ENCODE results near the gene ADORA1.

Gene ADORA1

DNA sequence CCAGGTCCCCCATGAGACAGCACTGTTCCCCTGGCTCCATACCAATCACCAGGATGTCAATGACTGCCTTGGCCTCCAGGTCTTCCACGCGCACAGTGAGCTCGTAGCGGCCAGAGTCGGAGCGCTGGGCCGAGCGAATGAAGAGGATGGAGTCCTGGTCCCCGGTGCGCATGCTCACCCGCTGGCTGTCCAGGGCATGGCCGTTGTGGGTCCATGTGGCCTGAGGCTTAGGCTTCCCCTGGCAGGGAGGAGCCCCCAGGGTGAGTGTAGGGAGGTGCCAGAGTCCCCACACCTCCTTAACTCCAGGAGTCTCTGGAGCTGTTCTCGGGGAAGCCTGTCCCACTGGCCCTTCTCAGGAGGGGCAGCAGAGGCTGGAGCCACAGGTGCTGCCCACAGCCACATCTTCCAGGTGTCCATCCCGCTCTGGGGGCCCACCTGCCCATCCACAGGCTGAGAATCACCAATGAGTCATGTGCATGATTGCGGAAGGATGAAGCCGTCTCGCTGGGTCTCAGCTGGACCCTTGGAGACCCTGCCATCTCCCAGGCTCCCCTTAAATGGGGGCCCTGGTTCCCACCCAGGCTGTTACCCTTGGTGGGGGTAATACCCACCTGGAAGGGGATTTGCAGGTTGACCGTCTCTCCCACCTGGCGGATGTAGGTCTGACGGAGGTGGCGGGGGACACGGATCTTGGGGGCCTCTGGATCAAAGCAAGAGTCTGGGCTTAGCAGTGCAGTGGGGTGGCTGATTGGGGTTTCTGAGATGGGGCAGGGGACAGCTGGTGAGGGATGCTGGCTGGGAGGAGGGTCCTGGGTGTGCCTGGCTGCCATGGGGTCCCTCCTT is 44.0 kb downstream of the ADORA1 start:
- H3K4me3 ChIP-seq (ENCODE audit: low read depth, low read length): no peak overlapping the region

DNA sequence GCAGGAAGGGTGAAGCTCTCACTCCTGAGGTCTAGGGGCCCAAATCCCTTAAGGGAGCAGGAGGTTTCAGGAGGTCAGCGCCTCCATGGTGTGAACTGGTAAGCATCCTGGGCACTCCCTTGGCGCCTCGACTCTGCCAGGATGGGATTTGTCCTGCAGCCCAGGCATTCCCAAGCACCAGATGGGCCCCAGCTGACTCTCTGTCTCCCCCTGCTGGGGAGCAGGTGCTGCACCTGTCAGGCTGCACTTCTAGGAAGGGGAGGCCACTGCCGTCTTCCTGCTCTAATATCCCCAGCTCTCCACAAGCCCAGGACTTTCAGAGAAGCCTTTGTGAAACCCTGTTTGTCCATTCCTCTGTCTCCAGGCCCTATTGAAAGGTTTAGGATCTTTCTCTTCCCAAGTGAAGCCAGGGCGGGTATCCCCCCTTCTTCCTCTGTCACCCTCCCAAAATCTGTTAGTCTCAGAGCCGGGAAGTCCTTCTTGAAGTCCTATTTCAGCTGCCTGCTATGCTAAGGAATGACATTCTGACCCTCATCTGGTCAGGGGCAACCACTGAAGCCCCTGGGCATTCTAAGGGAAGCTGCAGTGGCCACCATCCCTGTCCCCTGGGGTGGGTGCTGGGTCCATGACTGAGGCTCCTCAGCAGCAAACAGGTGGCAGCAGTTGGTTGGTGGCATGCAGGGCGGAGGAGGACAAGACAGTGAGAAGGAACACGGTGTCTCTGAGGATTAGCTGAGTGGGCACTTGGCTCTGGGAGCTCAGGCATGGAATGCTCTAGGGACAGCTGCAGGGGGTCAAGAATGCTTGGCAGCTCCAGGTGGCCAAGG is 44.9 kb downstream of the ADORA1 start:
- no peak overlapping the region for H3K4me3 ChIP-seq (ENCODE audit: low read depth, low read length)

DNA sequence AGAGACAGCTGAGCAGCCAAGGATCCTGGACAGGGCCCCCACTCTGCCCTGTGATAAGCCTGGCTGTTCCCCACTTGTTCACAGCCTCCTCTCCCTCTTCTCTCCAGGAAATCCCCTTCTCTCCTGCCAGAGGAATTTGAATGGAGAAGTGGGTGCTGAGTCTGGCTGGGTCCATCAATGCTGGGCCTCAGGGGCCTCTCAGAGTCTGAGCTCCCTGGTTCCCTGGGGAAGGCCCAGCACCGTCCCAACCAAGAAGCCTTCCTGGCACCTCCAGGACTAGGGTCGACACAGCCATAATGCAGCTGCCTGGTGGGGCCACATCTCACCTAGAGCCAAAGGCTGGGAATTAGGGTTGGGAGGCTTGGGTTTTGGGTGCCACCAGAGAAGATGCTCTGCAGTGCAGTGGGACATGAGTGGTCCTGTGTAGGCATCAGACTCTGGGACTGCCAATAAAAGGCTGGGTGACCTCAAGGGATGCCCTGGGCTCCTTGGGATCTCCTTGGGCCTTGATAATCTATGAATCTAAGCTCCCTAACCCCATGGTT is 45.6 kb downstream of the ADORA1 start:
- no peak overlapping the region for H3K4me3 ChIP-seq (ENCODE audit: low read depth, low read length)

DNA sequence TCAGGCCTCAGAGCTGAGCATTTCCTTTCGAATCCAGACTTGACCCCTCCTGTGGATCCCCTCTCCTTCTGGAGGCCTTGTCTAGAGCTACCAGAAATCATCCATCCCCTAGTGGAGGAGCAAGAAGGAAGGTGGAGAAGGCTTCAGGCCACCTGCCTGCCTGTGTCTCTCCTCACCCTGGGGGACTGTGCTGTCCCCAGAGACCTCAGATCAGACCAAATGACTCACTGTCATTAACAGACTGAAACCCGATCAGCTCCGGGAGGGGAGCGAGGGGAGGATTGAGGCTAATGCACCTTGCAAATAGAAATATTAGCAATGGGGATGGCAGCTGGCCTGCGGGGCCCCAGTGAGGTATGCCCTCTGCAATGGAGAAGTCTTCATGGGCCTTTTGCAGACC is 46.0 kb downstream of the ADORA1 start:
- H3K4me3 ChIP-seq (ENCODE audit: low read depth, low read length): no peak overlapping the region

DNA sequence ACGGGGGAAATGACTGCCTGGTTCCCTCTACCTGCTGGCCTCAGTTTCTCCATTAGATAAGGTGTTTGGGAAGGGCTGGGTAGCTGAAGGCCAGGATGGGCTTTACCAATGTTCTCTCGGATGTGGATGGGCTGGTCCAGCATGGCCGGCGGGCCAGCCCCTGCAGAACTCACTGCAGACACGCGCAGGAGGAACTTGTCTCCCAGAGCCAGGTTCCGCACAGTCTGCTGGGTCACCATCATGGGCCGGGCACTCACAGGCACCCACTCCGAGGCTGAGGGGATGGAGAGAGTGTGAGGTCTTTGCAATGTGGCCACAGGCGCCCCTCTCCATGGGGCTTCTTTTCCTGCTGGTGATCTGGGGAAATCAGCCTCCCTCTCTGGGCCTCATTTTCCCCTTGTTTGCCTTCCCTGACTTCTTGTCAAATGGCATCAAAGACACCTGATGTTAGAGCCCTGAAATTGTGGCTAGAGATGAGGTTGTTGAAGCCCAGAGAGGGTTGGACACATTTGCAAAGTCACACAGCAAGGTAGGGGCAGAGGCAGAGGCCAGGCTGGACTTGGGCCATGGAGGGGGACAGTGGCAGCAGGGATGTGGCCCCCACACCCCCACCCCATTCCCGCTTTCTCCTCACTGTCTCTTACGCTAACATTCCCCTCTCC is 46.9 kb downstream of the ADORA1 start:
- H3K4me3 ChIP-seq (ENCODE audit: low read depth, low read length): no peak overlapping the region

DNA sequence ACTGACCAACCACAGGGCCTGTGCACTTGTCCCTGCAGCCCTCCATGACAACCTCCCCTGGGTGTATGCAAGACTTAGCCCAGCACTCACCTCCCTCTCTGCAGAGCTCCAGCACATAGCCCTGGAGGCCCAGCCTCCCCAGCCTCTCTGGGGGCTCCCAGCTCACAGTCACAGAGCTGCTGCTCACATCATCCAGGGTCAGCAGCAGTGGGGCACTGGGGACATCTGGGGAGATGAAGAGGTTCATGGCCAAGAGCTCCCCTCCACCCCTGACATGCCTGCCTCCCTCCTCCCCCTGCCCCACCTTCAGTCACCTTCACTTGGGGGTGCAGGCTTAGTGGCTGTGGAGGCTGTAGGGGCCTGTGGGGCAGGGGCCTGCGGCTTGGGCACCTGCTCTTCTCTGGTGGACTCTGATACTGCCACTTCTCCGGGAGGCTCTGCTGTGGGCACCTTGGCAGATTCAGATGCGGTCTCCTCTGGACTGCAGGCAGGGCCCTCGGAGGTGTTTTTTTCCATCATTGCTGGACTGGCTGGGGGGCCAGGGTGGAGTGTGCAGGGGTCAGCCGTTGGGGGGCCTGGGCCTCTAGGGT is 47.8 kb downstream of the ADORA1 start, which contains the start of gene MYBPH:
TSS of gene MYBPH (minus strand) at position 590 of the 590 bp plus-strand sequence. CDS start at position 519, 71 bp downstream.
- no peak within 1 kb of the TSS for H3K4me3 ChIP-seq (ENCODE audit: low read depth, low read length)

DNA sequence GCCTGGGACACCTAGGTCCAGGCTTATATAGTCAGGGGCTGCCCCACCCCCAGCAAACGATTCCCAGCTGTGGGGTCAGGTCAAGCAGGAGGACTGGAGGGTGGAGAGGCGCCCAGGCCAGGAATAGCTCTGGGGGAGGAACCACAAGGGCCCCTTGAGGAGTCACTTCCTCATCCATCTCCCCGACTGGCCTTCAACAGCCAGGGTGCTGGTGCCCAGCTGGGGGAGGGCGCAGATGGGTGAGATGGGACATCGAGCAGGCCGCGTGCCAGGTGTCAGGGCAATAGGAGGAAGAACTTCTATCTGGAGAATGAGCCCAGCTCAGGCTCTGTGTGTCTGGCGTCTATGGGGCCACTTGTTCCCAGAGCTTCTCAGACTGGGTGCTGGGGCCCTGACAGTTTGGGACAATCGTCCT is 48.3 kb downstream of the ADORA1 start:
- no peak overlapping the region for H3K4me3 ChIP-seq (ENCODE audit: low read depth, low read length)

DNA sequence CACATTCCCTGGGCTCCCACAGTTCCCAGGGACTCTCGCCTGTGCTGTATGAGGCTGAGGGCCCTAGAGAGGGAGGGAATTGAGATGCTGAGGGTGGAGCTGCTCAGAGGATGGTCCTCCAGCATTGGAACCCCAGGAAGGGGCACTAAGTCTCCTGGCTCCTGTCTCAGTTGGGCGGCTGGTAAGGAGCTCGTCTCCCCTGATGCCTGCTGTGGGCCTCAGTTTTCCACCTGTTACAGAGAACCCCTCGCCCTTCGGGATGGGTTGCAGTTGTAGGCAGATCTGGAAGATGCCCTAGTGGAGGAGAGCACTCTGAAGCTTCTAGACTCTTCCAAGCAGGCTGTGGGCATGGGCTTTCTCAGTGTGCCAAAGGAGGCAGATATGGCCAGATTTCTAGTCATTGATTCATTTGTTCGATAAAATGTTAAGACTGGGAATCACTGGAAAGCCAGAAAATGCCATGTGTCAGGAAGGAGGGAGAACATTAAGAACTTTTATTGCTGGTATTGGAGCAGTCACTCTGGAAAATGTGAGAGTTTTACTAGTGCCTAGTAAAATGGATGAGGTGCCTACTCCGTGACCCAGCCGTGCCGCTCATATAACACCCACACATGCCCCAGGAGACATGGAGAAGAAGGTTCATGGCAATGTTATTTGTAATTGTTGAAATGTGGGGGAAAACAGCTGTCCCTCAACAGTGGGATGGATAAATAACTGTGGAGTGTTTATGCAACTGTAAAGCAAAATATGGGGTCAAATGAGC is 48.9 kb downstream of the ADORA1 start:
- H3K4me3 ChIP-seq (ENCODE audit: low read depth, low read length): no peak overlapping the region

DNA sequence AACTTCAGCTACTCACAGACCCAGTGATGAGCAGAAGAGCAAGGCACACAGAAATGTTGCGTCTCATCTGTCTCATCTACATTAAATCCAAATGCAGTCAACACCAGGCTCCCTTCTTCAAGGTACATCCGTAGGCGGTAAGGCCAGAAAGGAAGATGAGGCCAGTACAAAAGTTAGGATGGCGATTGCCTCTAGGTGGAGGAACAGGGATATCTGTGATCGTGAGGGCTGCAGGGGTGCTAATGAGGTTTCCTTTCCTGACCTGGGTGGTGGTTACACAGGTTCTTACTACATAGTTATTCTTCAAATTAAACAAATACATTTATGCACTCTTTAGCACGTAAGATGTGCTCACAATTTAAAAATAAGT is 49.5 kb downstream of the ADORA1 start:
- no peak overlapping the region for H3K4me3 ChIP-seq (ENCODE audit: low read depth, low read length)

DNA sequence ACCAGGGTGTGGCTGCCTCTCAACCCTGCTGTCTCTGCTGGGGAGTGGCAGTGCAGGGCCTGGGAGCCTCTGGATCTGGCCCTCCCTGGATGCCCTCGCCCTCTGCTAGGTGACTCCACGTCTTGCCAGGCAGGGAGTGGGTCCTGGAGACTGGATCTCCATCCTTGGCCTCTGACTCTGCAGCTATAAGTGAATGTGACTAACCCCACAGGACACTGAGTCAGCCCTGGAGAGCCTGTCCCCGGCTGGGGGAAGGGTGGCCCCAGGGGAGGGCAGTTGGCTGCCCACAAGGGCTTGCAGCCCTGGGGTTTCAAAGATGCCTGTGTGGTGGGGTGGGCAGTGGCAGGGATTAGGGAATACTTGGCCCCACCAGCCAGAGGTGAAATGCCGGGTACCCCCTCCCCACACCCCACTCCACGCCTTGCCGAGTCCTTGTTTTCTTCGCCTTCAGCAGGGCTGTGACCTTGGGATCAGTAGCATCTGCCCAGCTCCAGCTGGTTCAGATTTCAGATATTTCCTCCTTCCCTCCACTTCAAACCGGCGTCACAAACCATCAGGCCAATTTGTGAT is 50.0 kb downstream of the ADORA1 start:
- H3K4me3 ChIP-seq (ENCODE audit: low read depth, low read length): no peak overlapping the region

DNA sequence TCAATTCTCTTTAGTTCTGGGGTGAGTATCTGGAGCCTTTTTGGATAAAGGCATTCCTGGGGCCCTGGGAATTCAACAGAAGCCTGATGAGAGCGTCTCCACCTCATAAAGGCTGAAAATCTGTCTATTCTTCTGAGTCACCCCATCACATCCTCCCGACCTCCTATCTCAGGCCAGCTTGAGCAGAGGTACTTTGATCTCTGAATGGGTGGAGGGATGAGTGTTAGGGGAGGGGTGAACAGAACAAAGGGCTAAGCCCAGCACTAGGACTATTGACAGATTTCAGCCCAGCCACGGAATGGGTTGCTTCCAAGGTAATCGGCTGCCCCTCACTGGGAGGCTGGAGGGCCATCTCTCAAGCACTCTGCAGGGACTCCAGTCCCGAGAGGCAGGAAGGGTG is 50.6 kb downstream of the ADORA1 start:
- H3K4me3 ChIP-seq (ENCODE audit: low read depth, low read length): no peak overlapping the region

DNA sequence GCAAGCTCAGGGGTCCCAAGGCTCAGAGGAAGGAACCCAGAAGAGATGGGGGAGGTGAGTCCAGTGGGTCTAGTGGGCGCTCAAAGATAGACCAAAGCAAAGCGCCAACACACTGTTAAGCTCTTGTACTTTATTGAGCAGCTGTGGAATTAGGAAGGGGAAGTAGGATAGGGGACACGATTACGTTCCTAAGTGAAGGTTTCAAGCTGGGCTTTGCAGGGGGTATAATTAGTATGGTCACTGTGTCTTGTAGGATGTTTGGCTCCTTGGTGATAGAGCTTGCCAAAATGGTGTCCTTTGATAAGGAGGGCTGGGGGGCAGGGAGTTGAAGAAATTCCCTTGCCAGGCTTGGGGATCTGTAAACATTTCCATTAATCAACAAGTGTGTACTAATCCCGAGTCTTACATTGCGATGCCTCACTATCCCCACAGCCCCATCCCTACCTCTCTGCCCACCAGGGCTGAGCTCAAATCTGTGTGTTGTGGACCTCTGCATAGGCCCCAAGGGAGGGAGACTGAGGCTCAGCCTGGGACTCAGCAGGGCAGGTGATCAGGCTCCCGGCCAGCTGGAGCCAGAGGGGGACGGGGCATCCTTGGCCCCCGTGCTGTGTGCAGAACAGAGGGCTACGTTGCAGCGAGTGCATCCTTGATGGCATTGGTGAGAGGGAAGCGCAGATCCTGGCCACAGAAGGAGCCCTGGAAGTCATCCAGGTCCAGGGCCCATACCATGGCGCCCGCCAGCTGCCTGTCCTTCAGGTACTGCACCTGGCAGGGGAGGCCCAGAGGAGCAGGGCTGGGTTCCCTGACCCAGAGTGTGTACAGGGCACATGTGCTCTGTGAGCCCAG is 51.5 kb downstream of the ADORA1 start:
- no peak overlapping the region for H3K4me3 ChIP-seq (ENCODE audit: low read depth, low read length)

DNA sequence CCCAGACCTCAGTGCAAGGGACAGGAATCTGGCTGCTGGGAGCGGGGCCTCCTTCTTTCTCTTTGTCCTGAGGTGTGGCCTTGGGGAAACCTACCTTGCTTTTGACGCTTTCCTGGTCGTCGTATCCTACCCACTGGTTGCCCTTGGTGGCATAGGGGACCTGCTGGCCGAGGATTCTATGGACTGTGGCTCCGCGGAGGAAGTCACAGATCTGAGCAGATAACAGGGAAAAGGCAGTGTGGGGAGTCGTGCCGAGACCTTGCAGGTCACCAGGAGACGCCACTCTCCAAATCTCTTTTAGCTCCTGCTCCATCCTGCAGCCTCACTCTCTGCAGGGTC is 52.1 kb downstream of the ADORA1 start:
- H3K4me3 ChIP-seq (ENCODE audit: low read depth, low read length): no peak overlapping the region

DNA sequence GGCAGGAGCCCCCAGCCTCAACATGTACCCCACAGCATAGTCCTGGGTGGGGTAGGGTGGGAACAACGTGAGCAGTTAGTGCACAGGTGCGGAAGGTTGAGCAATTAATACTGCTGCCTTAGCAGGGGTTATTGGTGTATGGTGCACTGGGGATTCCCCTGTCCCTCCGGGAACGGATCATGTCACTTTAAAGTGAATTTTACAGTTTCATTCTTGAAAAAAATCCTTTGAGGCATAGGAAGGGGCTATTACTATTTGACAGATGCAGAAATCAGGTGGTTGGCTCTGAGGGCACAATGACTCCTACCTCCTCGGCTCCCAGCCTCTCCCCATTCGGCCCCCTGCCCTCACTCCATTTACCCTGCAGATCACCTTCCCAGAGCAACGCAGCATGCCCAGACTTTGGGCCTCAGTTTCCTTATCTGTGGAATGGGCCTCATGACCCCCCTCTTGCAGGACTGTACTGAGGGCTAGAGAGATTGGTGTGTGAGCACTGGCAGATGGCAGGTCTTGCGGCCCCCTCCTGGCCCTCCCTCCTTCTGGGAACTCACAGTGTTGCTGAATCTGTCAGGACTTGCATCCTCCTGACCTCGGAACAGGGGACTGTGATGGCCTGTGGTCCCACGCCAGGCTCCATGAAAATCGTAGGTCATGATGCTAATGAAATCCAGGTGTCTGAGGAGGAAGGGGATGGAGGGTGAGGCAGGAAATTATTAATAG is 53.2 kb downstream of the ADORA1 start:
- no peak overlapping the region for H3K4me3 ChIP-seq (ENCODE audit: low read depth, low read length)

DNA sequence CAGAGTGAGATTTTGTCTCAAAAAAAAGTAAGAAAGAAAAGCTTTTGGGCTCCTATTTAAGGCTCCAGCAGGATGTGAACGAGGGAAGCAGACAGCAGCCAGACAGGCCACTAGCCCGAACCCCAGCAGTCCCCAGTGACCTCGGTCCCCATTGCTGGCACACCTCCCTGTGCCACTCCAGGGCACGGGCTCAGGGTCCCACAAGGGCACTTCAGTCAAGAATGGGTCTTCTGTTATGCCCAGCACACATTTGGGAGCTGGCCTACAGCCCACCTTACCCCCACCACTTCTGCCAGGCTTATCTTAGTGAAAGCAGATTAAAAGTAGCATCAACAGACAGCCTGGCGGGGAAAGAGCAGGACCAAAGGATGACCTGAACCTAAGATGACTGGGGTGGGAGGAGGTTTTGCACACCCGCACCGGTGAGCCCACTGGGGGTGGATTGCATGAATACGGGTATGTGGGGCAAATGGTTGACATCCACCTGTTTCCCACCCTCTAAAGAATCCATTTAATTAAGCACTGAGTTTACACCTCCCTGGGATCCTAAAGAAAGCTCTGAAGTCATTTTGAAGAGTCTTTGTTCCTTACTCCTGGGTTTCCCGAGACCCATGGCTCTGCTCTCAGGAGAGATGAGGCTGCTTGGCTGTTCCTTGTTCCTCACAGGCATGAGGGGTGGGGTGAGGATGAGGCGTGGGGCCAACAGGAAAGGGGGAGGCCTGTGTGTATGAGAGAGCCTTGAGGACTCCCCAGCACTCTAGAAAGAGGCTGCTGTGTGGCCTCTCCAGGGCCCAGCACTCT is 54.3 kb downstream of the ADORA1 start:
- no peak overlapping the region for H3K4me3 ChIP-seq (ENCODE audit: low read depth, low read length)

DNA sequence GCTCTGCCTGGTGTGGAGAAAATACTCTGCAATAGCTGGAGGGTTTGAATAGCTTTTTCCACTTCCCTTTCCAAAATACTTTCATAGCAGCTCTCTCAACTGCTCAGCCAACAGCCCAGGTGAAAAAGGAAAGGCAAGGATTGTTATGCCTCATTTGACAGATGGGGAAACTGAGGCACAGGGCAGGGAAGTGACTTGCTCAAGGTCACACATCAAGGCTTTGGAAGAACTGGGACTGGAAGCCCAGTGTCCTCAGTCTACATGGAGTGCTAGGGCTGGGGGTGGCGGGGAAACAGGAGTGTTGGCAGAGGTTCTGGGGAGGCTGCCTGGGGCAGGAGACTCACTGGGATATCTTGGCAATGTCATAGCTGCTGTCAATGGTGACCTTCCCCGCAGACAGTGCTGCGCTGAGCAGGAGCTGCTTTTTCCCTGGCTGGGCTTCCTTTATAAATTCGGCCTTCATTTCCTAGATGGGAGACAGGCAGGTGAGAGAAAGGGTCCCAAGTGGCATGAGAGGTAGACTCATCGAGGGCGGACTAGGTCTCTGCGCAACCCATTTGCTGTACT is 54.9 kb downstream of the ADORA1 start:
- no peak overlapping the region for H3K4me3 ChIP-seq (ENCODE audit: low read depth, low read length)

DNA sequence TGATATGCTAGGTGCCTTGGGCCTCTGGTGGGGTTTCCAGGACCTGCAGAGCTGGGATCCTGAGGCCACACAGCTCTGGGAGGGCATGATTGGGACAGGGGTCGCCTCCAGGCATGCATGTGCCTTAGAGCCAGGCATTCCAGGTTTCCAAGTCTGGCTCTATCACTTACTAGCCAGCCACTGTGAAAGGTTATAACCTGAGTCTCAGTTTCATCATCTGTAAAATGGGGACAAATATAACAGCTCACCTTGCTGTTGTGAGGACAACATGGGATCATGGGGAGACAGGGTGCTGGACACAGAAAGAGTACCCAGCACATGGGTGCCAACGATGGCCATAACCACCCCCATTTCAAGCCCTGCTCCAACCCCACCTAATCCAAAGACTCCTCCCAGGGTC is 56.3 kb downstream of the ADORA1 start:
- H3K4me3 ChIP-seq (ENCODE audit: low read depth, low read length): no peak overlapping the region
